HFFc6 (cell line): ENCODE data around the gene CANX. TPM values are rescaled to one million over a fixed set of nuclear protein-coding genes. Genes with fewer than 3 reads are reported as not detected.
A peak's percentile ranks its signal among the peaks of the same experiment; 100 is the strongest.
"Not testable (repeated sequence)": the region's sequence is repeated elsewhere in the genome, so short reads cannot be mapped to it uniquely, and the experiment has no call there.

Experiments
- DNase-seq: peaks from one replicate; pipeline ENCODE4 v3.0.0-alpha.2; 2018
- H3K27ac Mint-ChIP-seq: 2 replicates; pipeline ENCODE4 v1.8.0; 2020; ENCODE audit warnings: mild to moderate bottlenecking, mixed read lengths
- H3K27me3 Mint-ChIP-seq: 2 replicates; pipeline ENCODE4 v1.8.0; 2021; ENCODE audit warnings: mild to moderate bottlenecking, moderate library complexity, mixed read lengths; ENCODE audit not compliant: insufficient read depth
- H3K36me3 Mint-ChIP-seq: 2 replicates; pipeline ENCODE4 v1.8.0; 2021; ENCODE audit warnings: low read depth, mixed read lengths
- H3K4me1 Mint-ChIP-seq: 2 replicates; pipeline ENCODE4 v1.8.0; 2020; ENCODE audit warnings: low read depth, mixed read lengths
- H3K4me3 Mint-ChIP-seq: 2 replicates; pipeline ENCODE4 v1.8.0; 2020; ENCODE audit warnings: mild to moderate bottlenecking, moderate library complexity, mixed read lengths
- H3K9me3 Mint-ChIP-seq: 2 replicates; pipeline ENCODE4 v1.8.0; 2020; ENCODE audit warnings: mild to moderate bottlenecking, mixed read lengths
- long read RNA-seq: library from polyadenylated mRNA; unstranded; transcript quantifications from one replicate; pipeline ENCODE4 v2.0.0, GENCODE V29; 2019
- total RNA-seq, 6 experiments: library from RNA; stranded (reverse); fragmentation: NEBNext Ultra II Directional; extraction: Animal tissue kit (Norgen Biotek cat#: 25700); gene quantifications; 2 replicates in 1 of 6; 3 replicates in 5 of 6; pipeline ENCODE4 v1.2.3, GENCODE V29; 2021
- TF ChIP-seq, protein P1 (sequence below): fragments of 200-600 bp; sonication (generic); IDR thresholded peaks from 2 replicates; pipeline ENCODE4 v1.5.0; 2021; ENCODE audit warnings: antibody characterized with exemption, mild to moderate bottlenecking

Gene CANX, protein sequence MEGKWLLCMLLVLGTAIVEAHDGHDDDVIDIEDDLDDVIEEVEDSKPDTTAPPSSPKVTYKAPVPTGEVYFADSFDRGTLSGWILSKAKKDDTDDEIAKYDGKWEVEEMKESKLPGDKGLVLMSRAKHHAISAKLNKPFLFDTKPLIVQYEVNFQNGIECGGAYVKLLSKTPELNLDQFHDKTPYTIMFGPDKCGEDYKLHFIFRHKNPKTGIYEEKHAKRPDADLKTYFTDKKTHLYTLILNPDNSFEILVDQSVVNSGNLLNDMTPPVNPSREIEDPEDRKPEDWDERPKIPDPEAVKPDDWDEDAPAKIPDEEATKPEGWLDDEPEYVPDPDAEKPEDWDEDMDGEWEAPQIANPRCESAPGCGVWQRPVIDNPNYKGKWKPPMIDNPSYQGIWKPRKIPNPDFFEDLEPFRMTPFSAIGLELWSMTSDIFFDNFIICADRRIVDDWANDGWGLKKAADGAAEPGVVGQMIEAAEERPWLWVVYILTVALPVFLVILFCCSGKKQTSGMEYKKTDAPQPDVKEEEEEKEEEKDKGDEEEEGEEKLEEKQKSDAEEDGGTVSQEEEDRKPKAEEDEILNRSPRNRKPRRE
- total RNA-seq, result 100 to 1,000 TPM; 698 to 777 (median 770) TPM
- long read RNA-seq, full-length matches to known transcripts, result 349 of 519 reads
- long read RNA-seq, partial matches to known transcripts, result 147 of 519 reads
- long read RNA-seq, other reads (novel, unspliced or antisense), result 23 of 519 reads

DNA sequence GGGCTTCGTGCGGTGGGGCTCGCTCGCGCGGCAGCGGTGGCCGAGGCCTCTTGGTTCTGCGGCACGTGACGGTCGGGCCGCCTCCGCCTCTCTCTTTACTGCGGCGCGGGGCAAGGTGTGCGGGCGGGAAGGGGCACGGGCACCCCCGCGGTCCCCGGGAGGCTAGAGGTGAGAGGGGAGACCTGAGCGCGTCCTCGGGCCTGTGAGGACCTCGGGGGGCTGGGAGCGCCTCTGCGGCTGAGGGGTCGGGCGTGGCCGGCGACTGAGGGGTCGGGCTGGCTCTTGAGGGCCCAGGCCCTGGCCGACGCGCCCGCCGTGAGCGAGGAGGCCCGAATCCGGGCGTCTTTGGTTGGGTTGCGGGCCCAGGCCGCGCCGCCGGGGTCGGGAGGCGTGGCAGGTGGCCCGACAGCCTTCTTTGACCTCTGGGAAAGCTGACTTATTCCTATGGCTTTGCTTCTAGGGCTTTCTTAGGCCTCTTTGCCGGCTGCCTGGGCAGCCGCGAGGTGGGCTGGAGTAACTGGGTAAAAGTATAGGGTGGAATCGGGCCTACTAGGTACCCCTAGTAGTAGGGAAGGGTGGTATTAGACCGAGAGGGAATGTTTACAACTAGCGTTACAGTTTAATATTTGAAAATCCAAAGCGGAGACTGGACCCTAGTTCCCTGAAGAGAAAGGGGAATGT, at the start of gene CANX:
Gene CANX (plus strand): TSS at position 33 of the 681 bp plus-strand sequence. CDS start 6,715 bp downstream, outside the sequence.
- Mint-ChIP-seq H3K27me3 (no peaks in the 10 kb centered on the region), H3K36me3 (peaks cover 31% of the 10 kb centered on the region), H3K4me3 (peak within 1 kb of the TSS; percentile 99), H3K27ac (peak within 1 kb of the TSS; percentile 99), H3K9me3 (no peaks in the 10 kb centered on the region), H3K4me1 (peaks cover 39% of the 10 kb centered on the region)
- DNase-seq, result no peak
- TF ChIP-seq, protein P1, sequence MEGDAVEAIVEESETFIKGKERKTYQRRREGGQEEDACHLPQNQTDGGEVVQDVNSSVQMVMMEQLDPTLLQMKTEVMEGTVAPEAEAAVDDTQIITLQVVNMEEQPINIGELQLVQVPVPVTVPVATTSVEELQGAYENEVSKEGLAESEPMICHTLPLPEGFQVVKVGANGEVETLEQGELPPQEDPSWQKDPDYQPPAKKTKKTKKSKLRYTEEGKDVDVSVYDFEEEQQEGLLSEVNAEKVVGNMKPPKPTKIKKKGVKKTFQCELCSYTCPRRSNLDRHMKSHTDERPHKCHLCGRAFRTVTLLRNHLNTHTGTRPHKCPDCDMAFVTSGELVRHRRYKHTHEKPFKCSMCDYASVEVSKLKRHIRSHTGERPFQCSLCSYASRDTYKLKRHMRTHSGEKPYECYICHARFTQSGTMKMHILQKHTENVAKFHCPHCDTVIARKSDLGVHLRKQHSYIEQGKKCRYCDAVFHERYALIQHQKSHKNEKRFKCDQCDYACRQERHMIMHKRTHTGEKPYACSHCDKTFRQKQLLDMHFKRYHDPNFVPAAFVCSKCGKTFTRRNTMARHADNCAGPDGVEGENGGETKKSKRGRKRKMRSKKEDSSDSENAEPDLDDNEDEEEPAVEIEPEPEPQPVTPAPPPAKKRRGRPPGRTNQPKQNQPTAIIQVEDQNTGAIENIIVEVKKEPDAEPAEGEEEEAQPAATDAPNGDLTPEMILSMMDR, result no peak

DNA sequence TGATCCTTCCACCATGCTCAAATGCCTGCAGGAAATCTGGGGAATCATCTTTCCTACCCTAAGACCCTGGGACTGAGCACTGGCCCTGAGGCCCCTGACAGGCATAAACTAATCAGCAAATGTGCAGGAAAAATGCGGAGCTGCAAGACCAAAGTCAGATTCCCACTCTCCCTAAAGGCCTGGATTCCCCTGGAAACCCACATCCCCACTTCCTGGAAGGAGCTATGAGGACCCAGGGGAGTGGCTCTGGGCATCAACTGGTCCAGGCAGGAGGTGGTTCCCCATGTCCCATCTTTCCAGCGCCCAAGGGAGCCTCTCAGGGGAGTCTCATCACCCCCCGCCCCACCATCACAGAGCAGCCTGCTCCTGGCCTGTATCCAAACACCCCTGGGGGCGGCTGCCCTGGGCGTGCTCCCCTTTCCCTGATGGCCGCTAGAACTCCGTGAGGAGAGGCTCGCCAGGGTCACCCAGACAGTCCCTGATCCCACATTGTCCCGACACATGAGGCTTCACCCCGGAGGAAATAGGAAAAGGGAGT, 49.5 kb upstream of the CANX start:
- DNase-seq, H3K36me3 Mint-ChIP-seq, H3K27ac Mint-ChIP-seq, H3K4me1 Mint-ChIP-seq, H3K4me3 Mint-ChIP-seq, H3K9me3 Mint-ChIP-seq: not testable (repeated sequence)
- peaks cover 38% of the 10 kb centered on the region for H3K27me3 Mint-ChIP-seq

DNA sequence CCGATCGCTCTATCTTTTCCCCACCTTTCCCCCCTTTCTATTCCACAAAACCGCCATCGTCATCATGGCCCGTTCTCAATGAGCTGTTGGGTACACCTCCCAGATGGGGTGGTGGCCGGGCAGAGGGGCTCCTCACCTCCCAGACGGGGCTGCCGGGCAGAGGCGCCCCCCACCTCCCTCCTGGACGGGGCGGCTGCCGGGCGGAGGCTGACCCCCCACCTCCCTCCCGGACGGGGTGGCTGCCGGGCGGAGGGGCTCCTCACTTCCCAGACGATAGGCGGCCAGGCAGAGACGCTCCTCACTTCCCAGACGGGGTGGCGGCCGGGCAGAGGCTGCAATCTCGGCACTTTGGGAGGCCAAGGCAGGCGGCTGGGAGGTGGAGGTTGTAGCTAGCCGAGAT, 48.5 kb upstream of the CANX start:
- not testable (repeated sequence) for H3K9me3 Mint-ChIP-seq, H3K4me1 Mint-ChIP-seq, H3K36me3 Mint-ChIP-seq, H3K4me3 Mint-ChIP-seq, H3K27ac Mint-ChIP-seq, DNase-seq
- peaks cover 30% of the 10 kb centered on the region for H3K27me3 Mint-ChIP-seq

DNA sequence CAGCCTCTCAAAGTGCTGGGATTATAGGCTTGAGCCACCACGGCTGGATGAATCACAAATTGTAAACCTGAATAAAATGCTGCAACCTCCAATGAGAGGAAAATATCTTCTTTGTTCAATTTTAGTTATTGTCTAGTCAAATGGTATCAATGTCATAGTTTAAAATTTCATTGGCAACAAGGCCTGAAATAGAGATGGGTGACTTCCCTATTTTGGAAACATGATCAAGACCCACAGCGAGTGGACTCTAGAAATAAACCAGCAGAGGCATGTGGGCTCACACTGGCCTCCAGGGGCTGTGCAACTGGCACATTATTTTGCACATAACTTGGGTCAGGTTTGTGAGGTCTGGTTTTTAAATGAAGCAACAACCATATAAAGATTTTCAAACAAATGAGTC, 45.6 kb upstream of the CANX start:
- H3K4me3 Mint-ChIP-seq, H3K36me3 Mint-ChIP-seq, H3K9me3 Mint-ChIP-seq, DNase-seq, H3K4me1 Mint-ChIP-seq, H3K27ac Mint-ChIP-seq: not testable (repeated sequence)
- H3K27me3 Mint-ChIP-seq, result peaks cover 16% of the 10 kb centered on the region; the same call in 1 of the 2 replicates

DNA sequence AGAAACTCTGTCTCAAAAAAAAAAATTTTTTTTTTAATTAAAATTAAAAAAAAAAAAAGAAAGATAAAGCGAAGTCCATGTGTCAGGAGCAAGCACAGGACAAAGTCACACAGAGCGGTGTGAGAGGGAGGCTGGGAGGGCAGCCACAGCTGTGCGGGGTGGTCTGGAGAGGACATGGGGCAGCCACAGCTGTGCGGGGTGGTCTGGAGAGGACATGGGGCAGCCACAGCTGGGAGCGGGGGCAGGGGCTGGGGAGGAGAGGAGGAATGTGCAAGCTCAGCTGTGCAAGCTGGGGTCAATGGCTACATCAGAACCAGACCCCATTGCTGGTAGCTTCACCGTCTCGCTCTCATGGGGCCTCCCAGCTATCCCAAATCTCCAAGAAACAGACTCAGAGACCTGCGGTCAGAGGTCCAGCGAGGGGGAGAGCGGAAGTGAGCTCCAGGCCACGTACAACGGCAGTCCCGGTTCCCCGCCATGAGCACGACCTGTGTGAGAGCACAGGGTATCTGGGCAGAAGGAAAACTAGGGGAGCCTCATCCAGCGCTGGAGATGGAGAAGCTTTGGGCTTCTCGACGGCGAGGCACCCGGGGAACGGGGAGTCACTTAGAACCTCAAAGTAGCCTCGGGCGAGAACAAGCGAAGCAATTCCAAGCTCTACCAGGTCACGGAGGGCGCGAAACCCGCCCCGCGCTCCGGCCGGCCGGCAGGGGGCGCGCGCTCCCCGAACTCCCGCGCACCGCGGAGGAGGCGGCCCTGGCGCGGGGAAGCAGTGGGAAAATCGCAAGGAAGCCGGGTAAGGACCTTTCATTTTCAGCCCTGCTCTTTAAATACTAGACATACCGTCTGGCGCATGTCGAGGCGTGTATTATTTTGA, 41.2 kb upstream of the CANX start:
- not testable (repeated sequence) for DNase-seq, H3K27me3 Mint-ChIP-seq, H3K36me3 Mint-ChIP-seq, H3K27ac Mint-ChIP-seq, H3K4me1 Mint-ChIP-seq, H3K9me3 Mint-ChIP-seq
- H3K4me3 Mint-ChIP-seq, result peak overlapping the region; percentile 91; the same call in 1 of the 2 replicates

DNA sequence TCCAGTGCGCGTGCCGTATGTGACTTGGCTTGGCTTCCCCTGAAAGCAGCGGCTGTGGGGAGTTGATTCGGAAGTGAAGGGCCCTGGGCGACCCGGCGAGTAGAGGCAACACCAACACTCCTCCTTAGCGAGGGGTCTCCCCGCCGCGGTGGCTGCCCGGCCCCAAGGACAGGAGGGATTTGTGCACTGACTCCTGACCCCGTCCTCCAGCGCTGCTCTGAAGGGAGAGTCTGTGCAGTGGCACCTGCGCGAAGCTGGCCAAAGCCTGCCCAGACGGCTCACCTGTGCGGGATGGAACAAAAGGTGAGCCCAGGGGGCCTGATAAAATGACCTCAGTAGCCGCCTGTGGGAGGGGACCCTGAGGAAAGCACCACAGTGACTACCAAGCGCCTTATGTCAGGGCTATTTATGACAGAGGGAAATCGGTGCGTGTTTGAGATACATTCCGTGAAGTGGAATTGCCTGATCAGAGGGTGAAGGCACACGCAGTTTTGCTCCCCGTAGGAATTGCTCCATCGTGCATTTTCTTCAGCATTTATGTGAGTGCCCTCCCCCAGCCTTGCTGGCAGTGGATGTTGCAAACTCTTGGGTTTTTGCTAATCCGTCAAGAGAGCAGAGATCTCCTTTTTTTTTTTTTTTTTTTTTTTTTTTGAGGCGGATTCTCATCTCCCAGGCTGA, 40.4 kb upstream of the CANX start:
- not testable (repeated sequence) for H3K9me3 Mint-ChIP-seq, H3K4me1 Mint-ChIP-seq, H3K27ac Mint-ChIP-seq, H3K27me3 Mint-ChIP-seq, H3K36me3 Mint-ChIP-seq
- peak overlapping the region; percentile 91 for H3K4me3 Mint-ChIP-seq
- peak; percentile 35 for DNase-seq

DNA sequence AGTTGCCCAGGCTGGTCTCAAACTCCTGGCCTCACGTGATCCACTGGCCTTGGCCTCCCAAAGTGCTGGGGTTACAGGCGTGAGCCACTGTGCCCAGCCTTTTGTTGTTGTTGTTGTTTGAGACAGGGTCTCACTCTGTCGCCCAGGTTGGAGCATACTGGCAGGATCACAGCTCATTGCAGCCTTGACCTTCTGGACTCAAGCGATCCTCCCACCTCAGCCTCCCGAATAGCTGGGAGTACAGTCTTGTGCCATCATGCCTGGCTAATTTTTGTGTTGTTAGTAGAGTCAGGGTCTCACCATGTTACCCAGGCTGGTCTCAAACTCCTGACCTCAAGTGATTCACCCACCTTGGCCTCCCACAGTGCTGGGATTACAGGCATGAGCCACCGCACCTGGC, 37.1 kb upstream of the CANX start:
- not testable (repeated sequence) for H3K27me3 Mint-ChIP-seq, H3K4me1 Mint-ChIP-seq, H3K36me3 Mint-ChIP-seq, H3K27ac Mint-ChIP-seq, H3K9me3 Mint-ChIP-seq, DNase-seq, H3K4me3 Mint-ChIP-seq
